ENCODE data around the gene TAF4B.

The TAF4B gene

DNA sequence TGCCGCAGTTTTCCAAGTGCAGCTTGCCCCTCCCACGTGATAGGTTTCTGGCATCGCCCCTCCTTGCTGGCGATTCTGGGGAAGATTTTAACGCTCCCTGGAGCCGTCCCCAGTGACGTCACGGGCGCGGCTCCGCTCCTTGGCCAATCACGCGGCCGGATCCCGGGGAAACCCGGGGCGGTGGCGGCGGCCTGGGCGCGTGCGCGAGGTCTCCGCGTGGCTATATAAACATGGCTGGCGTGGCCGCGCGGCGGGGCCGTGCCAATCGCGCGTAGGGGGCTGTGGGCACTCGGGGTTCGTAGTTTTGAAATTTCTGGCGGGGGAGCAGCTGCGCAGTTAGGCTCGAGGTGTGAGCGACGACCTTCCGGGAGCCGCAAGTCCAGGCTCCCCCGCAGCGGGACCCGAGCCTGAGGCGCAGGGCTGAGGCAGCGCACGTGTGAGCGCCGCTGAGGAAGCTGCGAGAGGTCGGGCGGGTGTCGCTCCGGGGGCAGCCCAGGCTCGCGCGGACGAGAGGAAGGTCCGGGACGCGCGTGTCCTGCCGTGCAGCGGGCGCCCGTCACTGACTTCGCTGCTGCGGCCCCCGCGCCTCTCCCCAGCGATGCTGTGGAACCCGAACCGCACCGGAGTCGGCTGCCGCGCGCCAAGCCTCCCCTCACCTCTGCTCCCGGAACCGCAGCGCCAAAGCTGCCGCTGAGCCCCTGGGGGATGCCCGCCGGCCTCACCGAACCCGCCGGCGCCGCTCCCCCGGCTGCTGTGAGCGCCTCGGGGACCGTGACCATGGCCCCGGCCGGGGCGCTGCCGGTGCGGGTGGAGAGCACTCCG is at the start of gene TAF4B:
TAF4B (plus strand) TSS at position 217 of the 822 bp plus-strand sequence; CDS start at position 706, 489 bp downstream.
- peaks cover 20% of the 10 kb centered on the region for H3K4me1 ChIP-seq (ENCODE audit: insufficient read depth, poor library complexity, severe bottlenecking)
- H3K9me3 ChIP-seq (ENCODE audit: severe bottlenecking) = no peaks in the 10 kb centered on the region
- no peak for TF ChIP-seq CTCF (IDR thresholded peaks at IDR 0.05; ENCODE audit: poor library complexity, severe bottlenecking)
- H3K4me3 ChIP-seq (ENCODE audit: severe bottlenecking) = peak within 1 kb of the TSS; percentile 86
- H3K36me3 ChIP-seq (ENCODE audit: low read depth) = no peaks in the 10 kb centered on the region
- H3K27me3 ChIP-seq (ENCODE audit: insufficient read depth, poor library complexity, severe bottlenecking) = no peaks in the 10 kb centered on the region
- peak; percentile 88 for DNase-seq (ENCODE audit: low spot score)
- H3K27ac ChIP-seq (ENCODE audit: poor library complexity, severe bottlenecking) = peak within 1 kb of the TSS; percentile 10
- peak; percentile 86 for ATAC-seq (ENCODE audit: low read depth)

DNA sequence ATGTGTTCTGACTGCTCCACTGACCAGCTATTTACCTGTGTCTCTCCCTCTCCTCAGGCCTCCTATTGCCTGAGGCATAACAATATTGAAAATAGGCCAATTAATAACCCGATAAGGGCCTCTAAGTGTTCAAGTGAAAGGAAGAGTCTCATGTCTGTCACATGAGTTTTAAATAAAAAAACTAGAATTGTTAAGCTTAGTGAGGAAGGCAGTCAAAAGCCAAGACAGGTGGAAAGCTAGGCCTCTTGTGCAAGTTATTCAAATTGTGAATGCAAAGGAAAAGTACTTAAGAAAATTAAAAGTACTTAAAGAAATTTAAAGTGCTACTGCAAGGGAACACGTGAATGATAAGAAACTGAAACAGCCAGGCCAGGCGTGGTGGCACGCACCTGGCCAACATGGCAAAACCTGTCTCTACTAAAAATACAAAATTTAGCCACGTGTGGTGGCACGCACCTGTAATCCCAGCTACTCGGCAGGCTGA is 44.9 kb upstream of the TAF4B start:
- no peak overlapping the region for H3K4me3 ChIP-seq (ENCODE audit: severe bottlenecking)
- DNase-seq (ENCODE audit: low spot score) = no peak

GRCh38 chr18:26183395-26184112 is 42.7 kb upstream of the TAF4B start:
- Histone ChIP-seq H3K4me1 (ENCODE audit: insufficient read depth, poor library complexity, severe bottlenecking) (no peaks in the 10 kb centered on the region), H3K9me3 (ENCODE audit: severe bottlenecking) (no peaks in the 10 kb centered on the region), H3K36me3 (ENCODE audit: low read depth) (no peaks in the 10 kb centered on the region), H3K4me3 (ENCODE audit: severe bottlenecking) (no peak overlapping the region), H3K27me3 (ENCODE audit: insufficient read depth, poor library complexity, severe bottlenecking) (peaks cover 6% of the 10 kb centered on the region), H3K27ac (ENCODE audit: poor library complexity, severe bottlenecking) (no peak overlapping the region)
- no peak for TF ChIP-seq CTCF (IDR thresholded peaks at IDR 0.05; ENCODE audit: poor library complexity, severe bottlenecking)
- DNase-seq (ENCODE audit: low spot score) = no peak
- no peak for ATAC-seq (ENCODE audit: low read depth)

More for the DNA sequence above, 44.9 kb upstream of the TAF4B start:
- no peaks in the 10 kb centered on the region for H3K4me1 ChIP-seq (ENCODE audit: insufficient read depth, poor library complexity, severe bottlenecking)
- H3K27ac ChIP-seq (ENCODE audit: poor library complexity, severe bottlenecking) = no peak overlapping the region
- H3K9me3 ChIP-seq (ENCODE audit: severe bottlenecking) = no peaks in the 10 kb centered on the region
- no peaks in the 10 kb centered on the region for H3K36me3 ChIP-seq (ENCODE audit: low read depth)
- peaks cover 10% of the 10 kb centered on the region for H3K27me3 ChIP-seq (ENCODE audit: insufficient read depth, poor library complexity, severe bottlenecking)
- no peak for ATAC-seq (ENCODE audit: low read depth)
- TF ChIP-seq CTCF (IDR thresholded peaks at IDR 0.05; ENCODE audit: poor library complexity, severe bottlenecking) = no peak

GRCh38 chr18:26185267-26185666 is 41.0 kb upstream of the TAF4B start:
- DNase-seq (ENCODE audit: low spot score) = no peak
- Histone ChIP-seq H3K9me3 (ENCODE audit: severe bottlenecking) (no peaks in the 10 kb centered on the region), H3K27me3 (ENCODE audit: insufficient read depth, poor library complexity, severe bottlenecking) (peaks cover 6% of the 10 kb centered on the region), H3K4me3 (ENCODE audit: severe bottlenecking) (no peak overlapping the region), H3K36me3 (ENCODE audit: low read depth) (no peaks in the 10 kb centered on the region), H3K4me1 (ENCODE audit: insufficient read depth, poor library complexity, severe bottlenecking) (no peaks in the 10 kb centered on the region), H3K27ac (ENCODE audit: poor library complexity, severe bottlenecking) (no peak overlapping the region)
- ATAC-seq (ENCODE audit: low read depth) = peak; percentile 61; the same call in 2 of the 3 replicates
- peak; percentile 36 for TF ChIP-seq CTCF (IDR thresholded peaks at IDR 0.05; ENCODE audit: poor library complexity, severe bottlenecking)
